Trophoblast cell (in vitro differentiated cells and primary cell): ENCODE results near the gene ABCC6.
A peak's percentile ranks its signal among the peaks of the same experiment; 100 is the strongest.

Experiments
- DNase-seq, 2 donors: peaks; one replicate each; pipeline ENCODE4 v3.0.0-alpha.2; 2016
- H2AFZ ChIP-seq: 2 replicates; pipeline ENCODE4 v1.6.1; 2013; ENCODE audit warnings: low read length, moderate library complexity, mild to moderate bottlenecking; ENCODE audit not compliant: insufficient read depth, poor library complexity
- H2AK5ac ChIP-seq: 2 replicates; pipeline ENCODE4 v1.6.1; 2013; ENCODE audit warnings: mild to moderate bottlenecking, low read length
- H2BK120ac ChIP-seq: 2 replicates; pipeline ENCODE4 v1.6.1; 2013; ENCODE audit warnings: low read length, mild to moderate bottlenecking, moderate library complexity; ENCODE audit not compliant: insufficient read depth, poor library complexity
- H2BK12ac ChIP-seq: 2 replicates; pipeline ENCODE4 v1.6.1; 2013; ENCODE audit warnings: mild to moderate bottlenecking, low read length, moderate library complexity
- H2BK5ac ChIP-seq: 2 replicates; pipeline ENCODE4 v1.6.1; 2013; ENCODE audit warnings: low read length, low read depth, moderate library complexity, mild to moderate bottlenecking; ENCODE audit not compliant: poor library complexity
- H3K14ac ChIP-seq: 2 replicates; pipeline ENCODE4 v1.6.1; 2013; ENCODE audit warnings: mild to moderate bottlenecking, low read length
- H3K18ac ChIP-seq: 2 replicates; pipeline ENCODE4 v1.6.1; 2013; ENCODE audit warnings: mild to moderate bottlenecking, low read length
- H3K23ac ChIP-seq: 2 replicates; pipeline ENCODE4 v1.6.1; 2013; ENCODE audit warnings: low read length
- H3K27ac ChIP-seq: 2 replicates; pipeline ENCODE4 v1.5.1; 2013; ENCODE audit warnings: low read depth, mild to moderate bottlenecking, inconsistent platforms, low read length, moderate library complexity
- H3K27me3 ChIP-seq: 2 replicates; pipeline ENCODE4 v1.6.1; 2013; ENCODE audit warnings: inconsistent platforms, mild to moderate bottlenecking, low read length, moderate library complexity; ENCODE audit not compliant: insufficient read depth
- H3K36me3 ChIP-seq, 2 experiments: 1 replicate in 1 of 2; 2 replicates in 1 of 2; pipeline ENCODE4 v1.6.1; 2013; ENCODE audit warnings: low read length in 2 of 2, mild to moderate bottlenecking in 2 of 2, moderate library complexity in 1 of 2; ENCODE audit not compliant: insufficient read depth in 2 of 2, control insufficient read depth in 1 of 2
- H3K4ac ChIP-seq: 2 replicates; pipeline ENCODE4 v1.6.1; 2013; ENCODE audit warnings: low read depth, mild to moderate bottlenecking, low read length, moderate library complexity
- H3K4me1 ChIP-seq, 2 experiments: 1 replicate in 1 of 2; 2 replicates in 1 of 2; pipeline ENCODE4 v1.6.1; 2013; ENCODE audit warnings: low read length in 2 of 2, mild to moderate bottlenecking in 2 of 2, moderate library complexity in 1 of 2; ENCODE audit not compliant: insufficient read depth in 2 of 2, control insufficient read depth in 1 of 2
- H3K4me2 ChIP-seq: 2 replicates; pipeline ENCODE4 v1.6.1; 2013; ENCODE audit warnings: inconsistent platforms, mild to moderate bottlenecking, low read length, moderate library complexity
- H3K4me3 ChIP-seq: 2 replicates; pipeline ENCODE4 v1.5.1; 2013; ENCODE audit warnings: mild to moderate bottlenecking, low read depth, low read length, inconsistent platforms
- H3K79me1 ChIP-seq: one replicate; pipeline ENCODE4 v1.6.1; 2013; ENCODE audit warnings: low read length
- H3K79me2 ChIP-seq: 2 replicates; pipeline ENCODE4 v1.6.1; 2013; ENCODE audit warnings: low read length, mild to moderate bottlenecking; ENCODE audit not compliant: control insufficient read depth, insufficient read depth, poor library complexity
- H3K9ac ChIP-seq: 2 replicates; pipeline ENCODE4 v1.6.1; 2013; ENCODE audit warnings: mild to moderate bottlenecking, low read length
- H3K9me3 ChIP-seq: 2 replicates; pipeline ENCODE4 v1.6.1; 2013; ENCODE audit warnings: low read depth, mild to moderate bottlenecking, control low read depth, inconsistent platforms, low read length; ENCODE audit not compliant: insufficient read depth
- H4K12ac ChIP-seq: 2 replicates; pipeline ENCODE4 v1.6.1; 2013; ENCODE audit warnings: low read depth, mild to moderate bottlenecking, low read length, moderate library complexity
- H4K8ac ChIP-seq: 2 replicates; pipeline ENCODE4 v1.6.1; 2013; ENCODE audit warnings: low read depth, mild to moderate bottlenecking, low read length, moderate library complexity
- H4K91ac ChIP-seq: one replicate; pipeline ENCODE4 v1.6.1; 2013; ENCODE audit warnings: low read depth, mild to moderate bottlenecking, low read length, moderate library complexity
- WGBS: extraction: QIAGEN DNeasy Blood & Tissue Kit; methylation state at CpG from one replicate; pipeline ENCODE4 v1.1.7; 2013; ENCODE audit warnings: missing lambda C conversion rate; ENCODE audit not compliant: insufficient read length, insufficient coverage; ENCODE audit errors: extremely low coverage; 5-methylcytosine and 5-hydroxymethylcytosine counted together

The ABCC6 gene

GRCh38 chr16:16131204-16131603 lies 92.1 kb downstream of the ABCC6 start:
- Histone ChIP-seq H2AK5ac (no peak overlapping the region), H3K4me2 (no peak overlapping the region), H3K27ac (no peak overlapping the region), H4K8ac (no peak overlapping the region), H4K12ac (no peak overlapping the region), H3K4ac (no peak overlapping the region), H3K9me3 (no peaks in the 10 kb centered on the region), H3K27me3 (no peaks in the 10 kb centered on the region), H3K18ac (no peak overlapping the region), H3K9ac (no peak overlapping the region), H2BK120ac (no peak overlapping the region), H3K23ac (peak overlapping the region; percentile 63), H2BK5ac (no peak overlapping the region), H3K36me3 (peaks cover 14% of the 10 kb centered on the region in 2 experiments), H3K4me3 (no peak overlapping the region), H4K91ac (no peak overlapping the region), H3K14ac (no peak overlapping the region), H3K79me2 (no peaks in the 10 kb centered on the region), H3K4me1 (no peaks in the 10 kb centered on the region), H3K79me1 (no peaks in the 10 kb centered on the region), H2AFZ (no peak overlapping the region), H2BK12ac (no peak overlapping the region)
- no CpG with 5 or more reads among the region's 3 CpGs for WGBS
- DNase-seq, result no peak

DNA sequence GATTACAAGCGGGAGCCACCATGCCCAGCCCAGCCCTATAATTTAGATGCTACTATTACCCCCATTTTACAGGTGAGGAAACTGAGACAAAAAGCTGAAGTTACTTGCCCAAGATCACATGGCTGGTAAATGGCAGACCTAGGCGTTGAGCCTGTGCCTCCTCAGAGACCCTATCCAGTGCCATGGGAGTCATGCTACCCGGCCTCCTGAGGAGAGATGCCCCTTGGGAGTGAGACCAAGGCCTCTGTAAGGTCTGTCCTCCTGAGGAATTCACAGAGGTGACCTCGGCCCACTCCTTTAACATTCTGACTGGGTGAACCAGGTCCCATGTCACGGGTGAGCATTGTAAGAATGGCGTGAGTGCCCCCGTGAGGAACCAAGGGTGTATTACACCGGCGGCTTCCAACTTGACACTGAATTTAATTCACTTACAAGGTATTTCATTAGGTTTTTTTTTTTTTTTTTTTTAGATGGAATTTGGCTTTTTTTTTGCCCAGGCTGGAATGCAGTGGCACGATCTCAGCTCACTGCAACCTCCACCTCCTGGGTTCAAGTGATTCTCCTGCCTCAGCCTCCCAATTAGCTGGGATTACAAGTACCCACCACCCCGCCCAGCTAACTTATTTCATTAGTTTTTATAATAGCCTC lies 95.7 kb downstream of the ABCC6 start:
- H4K8ac ChIP-seq, result no peak overlapping the region
- no peak overlapping the region for H2AFZ ChIP-seq
- H3K79me1 ChIP-seq, result no peaks in the 10 kb centered on the region
- DNase-seq, result peak; percentile 61 to 90
- H2BK12ac ChIP-seq, result no peak overlapping the region
- no peak overlapping the region for H2BK5ac ChIP-seq
- H3K9me3 ChIP-seq, result peaks cover 4% of the 10 kb centered on the region
- H2AK5ac ChIP-seq, result no peak overlapping the region
- H3K4me2 ChIP-seq, result no peak overlapping the region
- no peaks in the 10 kb centered on the region for H3K79me2 ChIP-seq
- H3K4me3 ChIP-seq, result no peak overlapping the region
- H4K91ac ChIP-seq, result no peak overlapping the region
- H3K27ac ChIP-seq, result no peak overlapping the region
- no peak overlapping the region for H3K18ac ChIP-seq
- H3K4me1 ChIP-seq, result no peaks in the 10 kb centered on the region
- no peak overlapping the region for H3K9ac ChIP-seq
- H3K4ac ChIP-seq, result no peak overlapping the region
- H4K12ac ChIP-seq, result no peak overlapping the region
- no peak overlapping the region for H3K23ac ChIP-seq
- no peak overlapping the region for H3K14ac ChIP-seq
- WGBS, result no CpG with 5 or more reads among the region's 11 CpGs
- peaks cover 14 to 22% of the 10 kb centered on the region in 2 experiments for H3K36me3 ChIP-seq
- H2BK120ac ChIP-seq, result no peak overlapping the region
- H3K27me3 ChIP-seq, result no peaks in the 10 kb centered on the region

DNA sequence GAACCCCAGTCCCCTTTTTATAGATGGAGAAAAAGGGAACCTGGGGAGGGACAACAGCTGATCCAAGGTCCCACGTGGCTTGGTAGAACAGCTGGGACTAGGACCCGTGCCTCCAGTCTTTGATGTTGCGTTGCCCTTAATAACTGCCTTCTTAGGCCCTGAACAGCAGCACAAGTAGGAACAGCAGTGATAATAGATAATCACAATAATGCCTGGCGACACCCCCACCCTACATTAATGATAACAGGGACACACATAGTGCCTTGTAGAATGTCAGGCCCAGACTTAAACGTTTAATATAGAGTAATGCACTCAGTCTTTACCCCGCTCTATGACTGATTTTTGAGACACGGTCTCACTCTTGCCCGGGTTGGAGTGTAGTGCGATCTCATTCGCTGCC lies 96.4 kb downstream of the ABCC6 start:
- H4K8ac ChIP-seq, result no peak overlapping the region
- H3K23ac ChIP-seq, result no peak overlapping the region
- H2AK5ac ChIP-seq, result no peak overlapping the region
- no peaks in the 10 kb centered on the region for H3K79me1 ChIP-seq
- H3K14ac ChIP-seq, result no peak overlapping the region
- H3K4me2 ChIP-seq, result no peak overlapping the region
- H3K4me1 ChIP-seq, result no peaks in the 10 kb centered on the region
- no peak overlapping the region for H2AFZ ChIP-seq
- H3K27ac ChIP-seq, result no peak overlapping the region
- H3K9me3 ChIP-seq, result peaks cover 4% of the 10 kb centered on the region
- WGBS, result no CpG with 5 or more reads among the region's 10 CpGs
- H2BK120ac ChIP-seq, result no peak overlapping the region
- H3K4ac ChIP-seq, result no peak overlapping the region
- no peaks in the 10 kb centered on the region for H3K27me3 ChIP-seq
- H3K36me3 ChIP-seq, result peaks cover 19 to 27% of the 10 kb centered on the region in 2 experiments
- no peak overlapping the region for H4K12ac ChIP-seq
- no peak overlapping the region for H3K18ac ChIP-seq
- H4K91ac ChIP-seq, result no peak overlapping the region
- H3K79me2 ChIP-seq, result no peaks in the 10 kb centered on the region
- H3K9ac ChIP-seq, result no peak overlapping the region
- no peak overlapping the region for H2BK12ac ChIP-seq
- H2BK5ac ChIP-seq, result no peak overlapping the region
- no peak for DNase-seq
- no peak overlapping the region for H3K4me3 ChIP-seq

DNA sequence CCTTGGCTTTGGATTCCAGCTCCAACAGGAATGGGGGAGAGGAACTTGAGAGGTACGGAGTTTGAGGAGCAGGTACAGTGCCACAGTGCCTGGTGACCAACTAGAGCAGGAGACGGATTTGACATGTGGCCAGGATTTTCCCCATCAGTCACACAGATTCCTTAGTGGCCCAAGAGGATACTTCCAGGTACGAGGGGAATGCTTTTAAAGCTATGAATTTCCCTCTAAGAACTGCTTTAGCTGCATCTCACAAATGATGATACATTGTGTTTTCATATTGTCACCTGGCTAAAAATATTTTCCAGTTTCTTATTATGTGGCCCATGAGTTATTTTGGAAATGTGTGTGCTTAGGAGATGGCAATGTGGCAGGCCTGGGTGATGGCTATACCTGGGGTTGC lies 98.3 kb downstream of the ABCC6 start:
- Histone ChIP-seq H3K27ac (no peak overlapping the region), H2BK12ac (no peak overlapping the region), H3K36me3 (peaks cover 16 to 23% of the 10 kb centered on the region in 2 experiments), H3K79me2 (no peaks in the 10 kb centered on the region), H3K9me3 (peaks cover 4% of the 10 kb centered on the region), H2AK5ac (no peak overlapping the region), H2AFZ (no peak overlapping the region), H3K9ac (no peak overlapping the region), H3K27me3 (no peaks in the 10 kb centered on the region), H3K79me1 (no peaks in the 10 kb centered on the region), H2BK120ac (no peak overlapping the region), H4K91ac (no peak overlapping the region), H4K8ac (no peak overlapping the region), H4K12ac (no peak overlapping the region), H2BK5ac (no peak overlapping the region), H3K14ac (no peak overlapping the region), H3K18ac (no peak overlapping the region), H3K4ac (no peak overlapping the region), H3K4me3 (no peak overlapping the region), H3K4me1 (no peaks in the 10 kb centered on the region), H3K4me2 (no peak overlapping the region), H3K23ac (no peak overlapping the region)
- no peak for DNase-seq
- no CpG with 5 or more reads among the region's 3 CpGs for WGBS
